ENCODE results near the gene HMCN1. TPM values are rescaled to one million over a fixed set of nuclear protein-coding genes. Genes with fewer than 3 reads are reported as not detected.

The HMCN1 gene
- total and polyA plus RNA-seq, 2 donors, result 0.50 to 0.85 TPM

- Histone ChIP-seq H3K9me3 (ENCODE audit: control insufficient read depth in 2 of 2, insufficient read depth in 1 of 2, low read length in 1 of 2) (no peaks in the 10 kb centered on the region), H3K4me1 (ENCODE audit: control insufficient read depth in 2 of 2, insufficient read depth in 2 of 2, low read length in 2 of 2) (no peaks in the 10 kb centered on the region), H3K27me3 (ENCODE audit: control insufficient read depth in 2 of 2, insufficient read depth in 1 of 2, low read length in 1 of 2) (no peaks in the 10 kb centered on the region), H3K36me3 (ENCODE audit: control insufficient read depth in 2 of 2, insufficient read depth in 2 of 2, low read length in 1 of 2) (no peaks in the 10 kb centered on the region), H3K27ac (ENCODE audit: low read depth in 1 of 2, low read length in 1 of 2) (no peak overlapping the region), H3K4me3 (ENCODE audit: low read length in 2 of 2) (no peak overlapping the region)
- no peak for DNase-seq (ENCODE audit: low read depth in 6 of 9, low spot score in 9 of 9)
- 96% methylated on average over 1 of the region's 1 CpG for WGBS
These were observed 408.0 kb downstream of the HMCN1 start for GRCh38 chr1:186142159-186142558.

GRCh38 chr1:186142916-186143315 lies 408.7 kb downstream of the HMCN1 start:
- no peak overlapping the region for H3K27ac ChIP-seq (ENCODE audit: low read depth in 1 of 2, low read length in 1 of 2)
- DNase-seq (ENCODE audit: low read depth in 6 of 9, low spot score in 9 of 9), result no peak

GRCh38 chr1:186143481-186143880 lies 409.3 kb downstream of the HMCN1 start:
- no peak overlapping the region for H3K27ac ChIP-seq (ENCODE audit: low read depth in 1 of 2, low read length in 1 of 2)
- no peaks in the 10 kb centered on the region for H3K4me1 ChIP-seq (ENCODE audit: control insufficient read depth in 2 of 2, insufficient read depth in 2 of 2, low read length in 2 of 2)
- no peak overlapping the region for H3K4me3 ChIP-seq (ENCODE audit: low read length in 2 of 2)
- no peaks in the 10 kb centered on the region for H3K9me3 ChIP-seq (ENCODE audit: control insufficient read depth in 2 of 2, insufficient read depth in 1 of 2, low read length in 1 of 2)
- H3K36me3 ChIP-seq (ENCODE audit: control insufficient read depth in 2 of 2, insufficient read depth in 2 of 2, low read length in 1 of 2), result no peaks in the 10 kb centered on the region
- H3K27me3 ChIP-seq (ENCODE audit: control insufficient read depth in 2 of 2, insufficient read depth in 1 of 2, low read length in 1 of 2), result no peaks in the 10 kb centered on the region
- no peak for DNase-seq (ENCODE audit: low read depth in 6 of 9, low spot score in 9 of 9)

More at GRCh38 chr1:186142916-186143315, 408.7 kb downstream of the HMCN1 start:
- Histone ChIP-seq H3K27me3 (ENCODE audit: control insufficient read depth in 2 of 2, insufficient read depth in 1 of 2, low read length in 1 of 2) (no peaks in the 10 kb centered on the region), H3K4me3 (ENCODE audit: low read length in 2 of 2) (no peak overlapping the region), H3K36me3 (ENCODE audit: control insufficient read depth in 2 of 2, insufficient read depth in 2 of 2, low read length in 1 of 2) (no peaks in the 10 kb centered on the region), H3K4me1 (ENCODE audit: control insufficient read depth in 2 of 2, insufficient read depth in 2 of 2, low read length in 2 of 2) (no peaks in the 10 kb centered on the region), H3K9me3 (ENCODE audit: control insufficient read depth in 2 of 2, insufficient read depth in 1 of 2, low read length in 1 of 2) (no peaks in the 10 kb centered on the region)

GRCh38 chr1:186144505-186144904 lies 410.3 kb downstream of the HMCN1 start:
- Histone ChIP-seq H3K9me3 (ENCODE audit: control insufficient read depth in 2 of 2, insufficient read depth in 1 of 2, low read length in 1 of 2) (no peaks in the 10 kb centered on the region), H3K36me3 (ENCODE audit: control insufficient read depth in 2 of 2, insufficient read depth in 2 of 2, low read length in 1 of 2) (no peaks in the 10 kb centered on the region), H3K4me1 (ENCODE audit: control insufficient read depth in 2 of 2, insufficient read depth in 2 of 2, low read length in 2 of 2) (no peaks in the 10 kb centered on the region), H3K4me3 (ENCODE audit: low read length in 2 of 2) (no peak overlapping the region), H3K27ac (ENCODE audit: low read depth in 1 of 2, low read length in 1 of 2) (no peak overlapping the region), H3K27me3 (ENCODE audit: control insufficient read depth in 2 of 2, insufficient read depth in 1 of 2, low read length in 1 of 2) (no peaks in the 10 kb centered on the region)
- DNase-seq (ENCODE audit: low read depth in 6 of 9, low spot score in 9 of 9), result no peak
- WGBS, result 90% methylated on average over 5 of the region's 5 CpGs

GRCh38 chr1:186146974-186147373 lies 412.8 kb downstream of the HMCN1 start:
- H3K27me3 ChIP-seq (ENCODE audit: control insufficient read depth in 2 of 2, insufficient read depth in 1 of 2, low read length in 1 of 2), result no peaks in the 10 kb centered on the region
- no peak for DNase-seq (ENCODE audit: low read depth in 6 of 9, low spot score in 9 of 9)
- no peak overlapping the region for H3K4me3 ChIP-seq (ENCODE audit: low read length in 2 of 2)
- no peaks in the 10 kb centered on the region for H3K4me1 ChIP-seq (ENCODE audit: control insufficient read depth in 2 of 2, insufficient read depth in 2 of 2, low read length in 2 of 2)
- 73% methylated on average over 2 of the region's 2 CpGs for WGBS
- no peaks in the 10 kb centered on the region for H3K36me3 ChIP-seq (ENCODE audit: control insufficient read depth in 2 of 2, insufficient read depth in 2 of 2, low read length in 1 of 2)
- H3K9me3 ChIP-seq (ENCODE audit: control insufficient read depth in 2 of 2, insufficient read depth in 1 of 2, low read length in 1 of 2), result no peaks in the 10 kb centered on the region
- H3K27ac ChIP-seq (ENCODE audit: low read depth in 1 of 2, low read length in 1 of 2), result no peak overlapping the region

GRCh38 chr1:186149591-186149990 lies 415.4 kb downstream of the HMCN1 start:
- WGBS, result 91% methylated on average over 2 of the region's 2 CpGs
- no peaks in the 10 kb centered on the region for H3K36me3 ChIP-seq (ENCODE audit: control insufficient read depth in 2 of 2, insufficient read depth in 2 of 2, low read length in 1 of 2)
- no peaks in the 10 kb centered on the region for H3K9me3 ChIP-seq (ENCODE audit: control insufficient read depth in 2 of 2, insufficient read depth in 1 of 2, low read length in 1 of 2)
- no peak for DNase-seq (ENCODE audit: low read depth in 6 of 9, low spot score in 9 of 9)
- H3K4me1 ChIP-seq (ENCODE audit: control insufficient read depth in 2 of 2, insufficient read depth in 2 of 2, low read length in 2 of 2), result no peaks in the 10 kb centered on the region
- H3K4me3 ChIP-seq (ENCODE audit: low read length in 2 of 2), result no peak overlapping the region
- no peaks in the 10 kb centered on the region for H3K27me3 ChIP-seq (ENCODE audit: control insufficient read depth in 2 of 2, insufficient read depth in 1 of 2, low read length in 1 of 2)
- H3K27ac ChIP-seq (ENCODE audit: low read depth in 1 of 2, low read length in 1 of 2), result no peak overlapping the region

GRCh38 chr1:186152227-186152619 lies 418.0 kb downstream of the HMCN1 start:
- no peak overlapping the region for H3K4me3 ChIP-seq (ENCODE audit: low read length in 2 of 2)
- H3K9me3 ChIP-seq (ENCODE audit: control insufficient read depth in 2 of 2, insufficient read depth in 1 of 2, low read length in 1 of 2), result no peaks in the 10 kb centered on the region
- no peaks in the 10 kb centered on the region for H3K27me3 ChIP-seq (ENCODE audit: control insufficient read depth in 2 of 2, insufficient read depth in 1 of 2, low read length in 1 of 2)
- DNase-seq (ENCODE audit: low read depth in 6 of 9, low spot score in 9 of 9), result no peak
- H3K4me1 ChIP-seq (ENCODE audit: control insufficient read depth in 2 of 2, insufficient read depth in 2 of 2, low read length in 2 of 2), result no peaks in the 10 kb centered on the region
- 96% methylated on average over 3 of the region's 3 CpGs for WGBS
- H3K36me3 ChIP-seq (ENCODE audit: control insufficient read depth in 2 of 2, insufficient read depth in 2 of 2, low read length in 1 of 2), result no peaks in the 10 kb centered on the region
- H3K27ac ChIP-seq (ENCODE audit: low read depth in 1 of 2, low read length in 1 of 2), result no peak overlapping the region

GRCh38 chr1:186152620-186153239 lies 418.5 kb downstream of the HMCN1 start:
- 92% methylated on average over 5 of the region's 5 CpGs for WGBS
- Histone ChIP-seq H3K36me3 (ENCODE audit: control insufficient read depth in 2 of 2, insufficient read depth in 2 of 2, low read length in 1 of 2) (no peaks in the 10 kb centered on the region), H3K27me3 (ENCODE audit: control insufficient read depth in 2 of 2, insufficient read depth in 1 of 2, low read length in 1 of 2) (no peaks in the 10 kb centered on the region), H3K4me1 (ENCODE audit: control insufficient read depth in 2 of 2, insufficient read depth in 2 of 2, low read length in 2 of 2) (no peaks in the 10 kb centered on the region), H3K4me3 (ENCODE audit: low read length in 2 of 2) (no peak overlapping the region), H3K27ac (ENCODE audit: low read depth in 1 of 2, low read length in 1 of 2) (no peak overlapping the region), H3K9me3 (ENCODE audit: control insufficient read depth in 2 of 2, insufficient read depth in 1 of 2, low read length in 1 of 2) (no peaks in the 10 kb centered on the region)
- DNase-seq (ENCODE audit: low read depth in 6 of 9, low spot score in 9 of 9), result no peak

- Histone ChIP-seq H3K36me3 (ENCODE audit: control insufficient read depth in 2 of 2, insufficient read depth in 2 of 2, low read length in 1 of 2) (no peaks in the 10 kb centered on the region), H3K4me3 (ENCODE audit: low read length in 2 of 2) (no peak overlapping the region), H3K4me1 (ENCODE audit: control insufficient read depth in 2 of 2, insufficient read depth in 2 of 2, low read length in 2 of 2) (no peaks in the 10 kb centered on the region), H3K9me3 (ENCODE audit: control insufficient read depth in 2 of 2, insufficient read depth in 1 of 2, low read length in 1 of 2) (no peaks in the 10 kb centered on the region), H3K27ac (ENCODE audit: low read depth in 1 of 2, low read length in 1 of 2) (no peak overlapping the region), H3K27me3 (ENCODE audit: control insufficient read depth in 2 of 2, insufficient read depth in 1 of 2, low read length in 1 of 2) (no peaks in the 10 kb centered on the region)
- 94% methylated on average over 1 of the region's 1 CpG for WGBS
- no peak for DNase-seq (ENCODE audit: low read depth in 6 of 9, low spot score in 9 of 9)
These were observed 420.5 kb downstream of the HMCN1 start for GRCh38 chr1:186154651-186155050.

GRCh38 chr1:186155594-186155993 lies 421.4 kb downstream of the HMCN1 start:
- Histone ChIP-seq H3K4me3 (ENCODE audit: low read length in 2 of 2) (no peak overlapping the region), H3K36me3 (ENCODE audit: control insufficient read depth in 2 of 2, insufficient read depth in 2 of 2, low read length in 1 of 2) (no peaks in the 10 kb centered on the region), H3K27me3 (ENCODE audit: control insufficient read depth in 2 of 2, insufficient read depth in 1 of 2, low read length in 1 of 2) (no peaks in the 10 kb centered on the region), H3K4me1 (ENCODE audit: control insufficient read depth in 2 of 2, insufficient read depth in 2 of 2, low read length in 2 of 2) (no peaks in the 10 kb centered on the region), H3K27ac (ENCODE audit: low read depth in 1 of 2, low read length in 1 of 2) (no peak overlapping the region), H3K9me3 (ENCODE audit: control insufficient read depth in 2 of 2, insufficient read depth in 1 of 2, low read length in 1 of 2) (no peaks in the 10 kb centered on the region)
- peak in 5 of 9 donors; percentile 6 to 49 (median 17) for DNase-seq (ENCODE audit: low read depth in 6 of 9, low spot score in 9 of 9)
- WGBS, result 89% methylated on average over 1 of the region's 1 CpG
